Chondrocyte (in vitro differentiated cells): Measurements from ENCODE around the gene FILIP1L. TPM values are rescaled to one million over a fixed set of nuclear protein-coding genes. Genes with fewer than 3 reads are reported as not detected.

Source experiments
- DNase-seq: peaks from one replicate; pipeline ENCODE4 v3.0.0; 2021; ENCODE audit warnings: mixed read lengths, low spot score
- H3K27ac Mint-ChIP-seq: one replicate; pipeline ENCODE4 v1.8.0; 2021; ENCODE audit warnings: mild to moderate bottlenecking, moderate library complexity, mixed read lengths; ENCODE audit not compliant: unreplicated experiment
- H3K27me3 Mint-ChIP-seq: 2 replicates; pipeline ENCODE4 v1.8.0; 2021; ENCODE audit warnings: low read depth, mixed read lengths
- H3K36me3 Mint-ChIP-seq: 2 replicates; pipeline ENCODE4 v1.8.0; 2021; ENCODE audit warnings: low read depth, mixed read lengths
- H3K4me1 Mint-ChIP-seq: 2 replicates; pipeline ENCODE4 v1.8.0; 2021; ENCODE audit warnings: low read depth, mild to moderate bottlenecking, mixed read lengths
- H3K4me3 Mint-ChIP-seq: one replicate; pipeline ENCODE4 v1.8.0; 2021; ENCODE audit warnings: mild to moderate bottlenecking, moderate library complexity, mixed read lengths; ENCODE audit not compliant: unreplicated experiment
- H3K9me3 Mint-ChIP-seq: 2 replicates; pipeline ENCODE4 v1.8.0; 2021; ENCODE audit warnings: low read depth, mixed read lengths
- total RNA-seq: library from RNA; stranded (reverse); gene quantifications from 3 replicates; pipeline ENCODE4 v1.2.1, GENCODE V29; 2021
- TF ChIP-seq, protein P1 (sequence below): fragments of 200-600 bp; sonication (generic); IDR thresholded peaks from 2 replicates; pipeline ENCODE4 v1.5.0; 2021; ENCODE audit warnings: antibody characterized with exemption, mild to moderate bottlenecking, moderate library complexity

The FILIP1L gene
- total RNA-seq, 1 donor from 2014 or later, result 122 TPM

DNA sequence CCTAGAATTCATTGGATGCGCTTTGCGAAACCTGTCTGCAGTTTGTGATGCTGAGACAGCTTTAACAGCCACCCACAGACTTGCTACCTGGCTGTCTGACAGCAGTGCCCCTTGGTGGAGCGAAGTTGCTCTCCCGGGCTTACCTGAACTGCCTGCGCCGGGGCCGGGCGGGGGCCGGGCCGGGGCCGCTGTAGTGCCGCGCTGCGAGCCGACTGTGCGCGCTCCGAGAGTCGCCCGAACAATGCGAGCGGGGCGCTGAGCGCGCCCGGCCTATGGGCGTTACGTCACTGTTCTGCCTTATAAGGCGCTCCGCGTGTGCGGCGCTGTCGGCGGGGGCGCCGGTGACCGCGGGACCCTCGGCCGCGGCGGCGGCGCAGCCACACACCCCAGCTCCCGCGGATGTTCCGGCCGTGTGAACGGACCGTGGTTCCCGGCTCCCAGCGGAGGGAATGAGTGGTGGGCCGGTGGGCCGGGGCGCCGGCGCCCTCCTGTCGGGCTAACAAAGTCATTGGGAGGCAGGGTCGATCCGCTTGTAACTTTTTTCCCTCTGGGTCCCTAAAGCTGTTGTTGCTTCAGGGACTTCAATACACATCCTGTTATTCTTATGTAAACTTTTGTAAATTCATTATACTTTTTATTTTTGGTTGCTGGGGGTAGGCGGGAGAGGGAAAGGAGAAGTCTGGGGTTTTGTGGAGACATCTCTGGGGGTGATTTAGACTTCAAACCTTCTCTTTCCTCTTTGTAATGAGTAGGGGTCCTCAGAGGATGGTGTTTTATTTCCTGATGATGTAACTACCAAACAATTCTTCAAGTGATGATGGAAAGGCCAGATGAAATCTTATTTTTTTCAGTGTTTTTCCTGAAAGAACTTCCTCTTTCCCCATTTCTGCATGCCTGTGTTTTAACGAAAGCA is 238.1 kb downstream of the FILIP1L start:
- Mint-ChIP-seq H3K27ac (peak overlapping the region; percentile 98), H3K27me3 (no peaks in the 10 kb centered on the region), H3K4me3 (peak overlapping the region; percentile 78), H3K36me3 (peaks cover 9% of the 10 kb centered on the region), H3K4me1 (peaks cover 55% of the 10 kb centered on the region), H3K9me3 (no peaks in the 10 kb centered on the region)
- TF ChIP-seq, protein P1, sequence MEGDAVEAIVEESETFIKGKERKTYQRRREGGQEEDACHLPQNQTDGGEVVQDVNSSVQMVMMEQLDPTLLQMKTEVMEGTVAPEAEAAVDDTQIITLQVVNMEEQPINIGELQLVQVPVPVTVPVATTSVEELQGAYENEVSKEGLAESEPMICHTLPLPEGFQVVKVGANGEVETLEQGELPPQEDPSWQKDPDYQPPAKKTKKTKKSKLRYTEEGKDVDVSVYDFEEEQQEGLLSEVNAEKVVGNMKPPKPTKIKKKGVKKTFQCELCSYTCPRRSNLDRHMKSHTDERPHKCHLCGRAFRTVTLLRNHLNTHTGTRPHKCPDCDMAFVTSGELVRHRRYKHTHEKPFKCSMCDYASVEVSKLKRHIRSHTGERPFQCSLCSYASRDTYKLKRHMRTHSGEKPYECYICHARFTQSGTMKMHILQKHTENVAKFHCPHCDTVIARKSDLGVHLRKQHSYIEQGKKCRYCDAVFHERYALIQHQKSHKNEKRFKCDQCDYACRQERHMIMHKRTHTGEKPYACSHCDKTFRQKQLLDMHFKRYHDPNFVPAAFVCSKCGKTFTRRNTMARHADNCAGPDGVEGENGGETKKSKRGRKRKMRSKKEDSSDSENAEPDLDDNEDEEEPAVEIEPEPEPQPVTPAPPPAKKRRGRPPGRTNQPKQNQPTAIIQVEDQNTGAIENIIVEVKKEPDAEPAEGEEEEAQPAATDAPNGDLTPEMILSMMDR, result peak; percentile 60
- peak; percentile 86 for DNase-seq

DNA sequence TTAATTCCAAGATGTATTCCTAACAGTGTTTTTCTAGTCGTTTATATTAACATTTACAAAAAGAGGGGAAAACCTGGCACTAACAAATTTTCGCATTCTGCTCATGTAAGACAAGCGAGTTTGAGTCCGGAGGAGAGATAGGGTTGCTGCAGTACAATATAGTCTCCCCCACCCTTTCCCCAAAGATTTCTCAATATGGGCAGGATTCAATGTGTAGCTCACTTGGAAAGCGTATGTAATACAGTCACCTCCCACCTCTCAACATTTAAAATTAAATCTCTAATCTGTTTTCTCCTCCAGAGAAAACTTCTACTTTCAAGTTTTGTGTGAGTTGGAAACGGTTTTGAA is 238.7 kb downstream of the FILIP1L start:
- peaks cover 58% of the 10 kb centered on the region for H3K4me1 Mint-ChIP-seq
- no peaks in the 10 kb centered on the region for H3K27me3 Mint-ChIP-seq
- peak overlapping the region; percentile 78 for H3K4me3 Mint-ChIP-seq
- H3K9me3 Mint-ChIP-seq, result no peaks in the 10 kb centered on the region
- TF ChIP-seq, protein P1, result no peak
- DNase-seq, result no peak
- H3K27ac Mint-ChIP-seq, result peak overlapping the region; percentile 88
- H3K36me3 Mint-ChIP-seq, result peaks cover 9% of the 10 kb centered on the region

DNA sequence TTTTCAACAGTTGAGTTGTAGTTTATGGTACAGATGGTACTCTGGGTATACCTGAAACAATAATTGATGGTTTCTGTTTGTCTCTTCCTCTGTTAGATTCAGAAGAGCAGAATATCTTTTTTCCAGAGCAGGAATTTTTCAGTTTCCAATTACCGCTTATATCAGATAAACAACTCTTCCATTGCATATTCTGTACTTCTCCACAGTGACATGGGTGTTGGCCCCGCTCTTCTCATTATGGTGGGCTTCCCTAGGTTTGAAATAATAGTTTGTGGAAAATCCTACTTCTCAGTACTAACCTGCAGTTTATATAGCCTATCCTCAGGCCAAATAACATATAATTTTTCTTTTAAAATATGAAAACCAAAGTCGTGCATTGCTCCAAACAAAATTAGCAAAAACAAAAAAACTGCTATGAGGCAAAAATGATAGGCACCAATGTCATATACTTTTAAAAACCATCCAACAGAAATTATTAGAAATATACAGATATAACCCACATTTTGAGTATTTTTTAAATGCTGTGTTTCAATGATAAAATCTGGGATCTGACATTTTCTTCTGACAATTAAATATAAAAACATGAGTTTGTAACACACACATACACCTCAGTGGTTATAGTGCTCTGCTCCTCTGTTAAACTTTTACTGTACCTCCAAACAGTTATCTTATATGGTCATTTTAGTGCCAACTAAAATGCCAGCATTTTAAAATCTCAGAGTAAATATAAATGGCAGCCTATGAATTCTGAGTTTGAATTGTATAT is 239.9 kb downstream of the FILIP1L start:
- Mint-ChIP-seq H3K9me3 (no peaks in the 10 kb centered on the region), H3K4me1 (peaks cover 70% of the 10 kb centered on the region), H3K27me3 (no peaks in the 10 kb centered on the region), H3K36me3 (peaks cover 13% of the 10 kb centered on the region), H3K27ac (peak overlapping the region; percentile 88), H3K4me3 (peak overlapping the region; percentile 78)
- TF ChIP-seq, protein P1, result no peak
- no peak for DNase-seq

DNA sequence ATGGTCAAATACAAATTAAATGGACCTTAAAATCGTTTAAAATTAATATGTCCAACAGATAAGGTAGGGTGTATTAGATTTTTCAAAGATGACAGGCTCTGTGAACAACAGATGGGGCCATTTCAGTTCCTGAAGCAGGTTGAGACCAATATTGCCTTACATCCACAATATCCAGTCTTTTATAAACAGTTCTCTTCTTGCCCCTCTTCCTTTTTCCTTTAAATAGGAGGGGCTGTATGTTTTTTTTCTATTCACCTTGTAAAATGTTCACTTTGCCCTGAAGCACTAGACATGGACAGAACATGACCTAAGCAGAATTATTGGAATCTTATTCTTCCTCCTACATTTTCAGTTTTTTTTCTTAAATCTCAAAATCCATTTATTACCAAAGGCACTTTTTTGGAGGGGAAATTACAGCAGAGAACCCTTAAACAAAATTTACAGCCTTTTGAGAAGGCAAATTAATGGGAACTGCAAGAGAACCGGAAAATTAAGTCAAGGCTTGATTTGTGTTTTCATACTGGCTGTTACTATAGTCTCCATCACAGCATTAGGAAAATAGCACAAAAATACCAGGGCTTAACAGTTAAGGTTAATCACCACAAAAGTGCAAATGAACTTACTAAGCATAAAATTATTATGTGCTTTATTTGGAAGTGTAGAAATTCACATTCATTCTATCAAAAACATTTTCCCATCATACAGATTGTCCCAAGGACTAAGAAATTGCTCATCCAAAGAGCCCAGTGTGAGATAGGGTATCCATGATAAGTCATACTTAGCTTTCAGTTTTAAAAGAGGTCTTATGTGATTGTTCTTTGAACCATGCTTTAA is 240.8 kb downstream of the FILIP1L start:
- no peaks in the 10 kb centered on the region for H3K27me3 Mint-ChIP-seq
- H3K4me3 Mint-ChIP-seq, result peak overlapping the region; percentile 78
- DNase-seq, result no peak
- TF ChIP-seq, protein P1, result peak; percentile 26
- H3K27ac Mint-ChIP-seq, result peak overlapping the region; percentile 88
- H3K36me3 Mint-ChIP-seq, result peaks cover 13% of the 10 kb centered on the region
- no peaks in the 10 kb centered on the region for H3K9me3 Mint-ChIP-seq
- peaks cover 78% of the 10 kb centered on the region for H3K4me1 Mint-ChIP-seq

DNA sequence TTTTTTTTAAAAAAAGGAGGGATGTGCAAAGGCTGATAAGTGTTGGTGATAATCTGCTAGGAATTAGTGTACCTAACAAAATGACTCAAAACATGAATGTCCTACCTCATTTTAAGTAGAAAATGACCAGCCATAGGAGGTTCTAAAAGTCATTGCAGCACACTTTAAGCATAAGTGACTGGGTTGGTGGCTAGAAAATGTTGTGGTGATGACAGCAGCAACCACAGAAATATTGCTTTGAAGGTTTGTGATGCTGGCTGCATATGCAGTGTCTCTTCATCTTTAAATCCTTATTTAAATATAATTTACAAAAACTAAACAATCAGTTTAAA is 241.4 kb downstream of the FILIP1L start:
- Mint-ChIP-seq H3K36me3 (peaks cover 15% of the 10 kb centered on the region), H3K4me3 (peak overlapping the region; percentile 78), H3K27me3 (no peaks in the 10 kb centered on the region), H3K4me1 (peaks cover 78% of the 10 kb centered on the region), H3K27ac (peak overlapping the region; percentile 89), H3K9me3 (no peaks in the 10 kb centered on the region)
- TF ChIP-seq, protein P1, result no peak
- DNase-seq, result no peak
